Activated CD4-positive, alpha-beta memory T cell treated with anti-CD3 and anti-CD28 coated beads, Interleukin-2, amount 10 ng/mL, durations not matched to agents 7 days and 5 days (primary cell): Measurements from ENCODE around the gene AP5S1. TPM values are rescaled to one million over a fixed set of nuclear protein-coding genes. Genes with fewer than 3 reads are reported as not detected.
"Not testable (repeated sequence)": the region's sequence is repeated elsewhere in the genome, so short reads cannot be mapped to it uniquely, and the experiment has no call there.

ENCODE experiments used
- CTCF ChIA-PET: fragments of 350-600 bp; sonication (Branson Sonifier 250); formaldehyde crosslinking; loops from one replicate; lab custom pipeline; 2021; ENCODE audit warnings: antibody characterized with exemption, inconsistent platforms; lab: Charles Lee
- POLR2A ChIA-PET: fragments of 350-600 bp; sonication (Branson Sonifier 250); formaldehyde crosslinking; loops from one replicate; lab custom pipeline; 2021; ENCODE audit warnings: antibody characterized with exemption; lab: Charles Lee
- DNase-seq: peaks from one replicate; pipeline ENCODE4 v3.0.0-alpha.2; 2020
- H3K27ac Mint-ChIP-seq: one replicate; pipeline ENCODE4 v1.8.0; 2021; ENCODE audit warnings: mild to moderate bottlenecking, mixed read lengths
- H3K27me3 Mint-ChIP-seq: one replicate; pipeline ENCODE4 v1.8.0; 2021; ENCODE audit warnings: mixed read lengths
- H3K36me3 Mint-ChIP-seq: one replicate; pipeline ENCODE4 v1.8.0; 2021; ENCODE audit warnings: low read depth, mixed read lengths
- H3K4me1 Mint-ChIP-seq: one replicate; pipeline ENCODE4 v1.8.0; 2021; ENCODE audit warnings: mixed read lengths
- H3K4me3 Mint-ChIP-seq: one replicate; pipeline ENCODE4 v1.8.0; 2021; ENCODE audit warnings: mild to moderate bottlenecking, mixed read lengths
- H3K9me3 Mint-ChIP-seq: one replicate; pipeline ENCODE4 v1.8.0; 2021; ENCODE audit warnings: mixed read lengths
- total RNA-seq, 2 experiments: library from RNA; stranded (reverse); gene quantifications; one replicate each; pipeline ENCODE4 v1.2.3, GENCODE V29; 2021

The AP5S1 gene
- total RNA-seq, 2 experiments from 2014 or later, result 12.7 to 15.5 TPM

DNA sequence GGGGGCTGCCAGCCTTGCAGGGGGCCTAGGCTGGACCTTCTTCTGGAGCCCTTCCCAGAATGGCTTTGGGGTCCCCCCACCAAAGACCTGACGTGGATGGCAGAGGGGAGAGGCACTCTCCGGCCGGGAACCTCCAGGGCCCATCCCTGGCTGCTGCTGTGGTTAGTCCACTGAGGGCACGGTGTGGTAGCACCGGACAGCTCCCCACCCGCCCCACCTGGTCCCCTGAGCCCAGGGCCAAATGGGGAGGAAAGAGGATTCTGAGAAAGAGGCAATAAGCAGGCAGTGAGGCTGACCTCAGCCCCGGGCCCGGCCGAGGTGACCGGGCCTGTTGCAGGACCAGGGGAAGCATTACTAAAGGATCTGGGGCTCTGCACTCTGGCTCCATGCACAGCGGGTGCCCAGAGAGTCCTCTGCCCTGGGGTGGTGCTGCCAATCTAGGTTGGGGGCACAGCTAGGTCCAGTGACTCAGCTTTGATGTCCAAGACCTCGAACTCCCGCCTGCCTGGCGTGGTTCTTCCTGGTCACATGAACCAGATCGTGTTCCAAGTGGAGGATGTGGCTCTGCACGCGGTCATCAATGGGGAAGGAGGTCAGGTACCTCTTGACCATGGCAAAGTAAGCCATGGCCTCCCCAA is 36.0 kb upstream of the AP5S1 start:
- H3K36me3 Mint-ChIP-seq, result peaks cover 11% of the 10 kb centered on the region
- ChIA-PET POLR2A (interaction anchor here (0.8 to 8.8 kb wide), 6 partner anchors 9 to 96 kb away, joined by 3 to 90 read pairs (median 30); partner anchors contain the start of genes ADISSP and AP5S1), CTCF (interaction anchor here (9.4 kb wide), 1 partner anchor 36 kb away, joined by 98 read pairs; the partner anchor contains the start of gene AP5S1)
- peak overlapping the region; percentile 53 for H3K4me3 Mint-ChIP-seq
- H3K27me3 Mint-ChIP-seq, result peaks cover 14% of the 10 kb centered on the region
- DNase-seq, result no peak
- H3K9me3 Mint-ChIP-seq, result no peaks in the 10 kb centered on the region
- peak overlapping the region; percentile 49 for H3K27ac Mint-ChIP-seq
- peaks cover 62% of the 10 kb centered on the region for H3K4me1 Mint-ChIP-seq

DNA sequence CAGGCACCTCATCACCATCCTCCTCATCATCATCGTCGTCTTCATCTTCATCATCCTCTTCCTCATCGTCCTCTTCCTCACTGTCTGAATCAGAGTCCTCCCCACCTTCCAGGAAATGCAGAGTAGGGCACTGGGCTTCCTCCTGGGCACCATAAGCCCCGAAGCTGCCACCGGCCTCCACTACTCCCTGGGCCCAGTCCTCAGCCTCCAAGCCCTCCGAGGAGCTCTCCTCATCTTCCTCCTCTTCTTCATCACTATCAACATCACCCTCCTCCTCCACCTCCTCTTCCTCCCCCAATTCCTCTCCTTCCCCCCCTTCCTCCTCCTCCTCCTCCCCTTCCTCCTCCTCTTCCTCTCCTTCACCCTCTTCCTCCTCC is 35.5 kb upstream of the AP5S1 start:
- H3K27me3 Mint-ChIP-seq, result peaks cover 9% of the 10 kb centered on the region
- peaks cover 11% of the 10 kb centered on the region for H3K36me3 Mint-ChIP-seq
- H3K4me1 Mint-ChIP-seq, result peaks cover 58% of the 10 kb centered on the region
- peak overlapping the region; percentile 53 for H3K4me3 Mint-ChIP-seq
- peak overlapping the region; percentile 49 for H3K27ac Mint-ChIP-seq
- CTCF ChIA-PET, result interaction anchor here (9.4 kb wide), 1 partner anchor 36 kb away, joined by 98 read pairs; the partner anchor contains the start of gene AP5S1
- H3K9me3 Mint-ChIP-seq, result no peaks in the 10 kb centered on the region
- no peak for DNase-seq
- POLR2A ChIA-PET, result interaction anchor here (1.0 to 8.8 kb wide), 6 partner anchors 11 to 95 kb away, joined by 3 to 90 read pairs (median 38); partner anchors contain the start of genes ADISSP, AP5S1 and CDC25B

DNA sequence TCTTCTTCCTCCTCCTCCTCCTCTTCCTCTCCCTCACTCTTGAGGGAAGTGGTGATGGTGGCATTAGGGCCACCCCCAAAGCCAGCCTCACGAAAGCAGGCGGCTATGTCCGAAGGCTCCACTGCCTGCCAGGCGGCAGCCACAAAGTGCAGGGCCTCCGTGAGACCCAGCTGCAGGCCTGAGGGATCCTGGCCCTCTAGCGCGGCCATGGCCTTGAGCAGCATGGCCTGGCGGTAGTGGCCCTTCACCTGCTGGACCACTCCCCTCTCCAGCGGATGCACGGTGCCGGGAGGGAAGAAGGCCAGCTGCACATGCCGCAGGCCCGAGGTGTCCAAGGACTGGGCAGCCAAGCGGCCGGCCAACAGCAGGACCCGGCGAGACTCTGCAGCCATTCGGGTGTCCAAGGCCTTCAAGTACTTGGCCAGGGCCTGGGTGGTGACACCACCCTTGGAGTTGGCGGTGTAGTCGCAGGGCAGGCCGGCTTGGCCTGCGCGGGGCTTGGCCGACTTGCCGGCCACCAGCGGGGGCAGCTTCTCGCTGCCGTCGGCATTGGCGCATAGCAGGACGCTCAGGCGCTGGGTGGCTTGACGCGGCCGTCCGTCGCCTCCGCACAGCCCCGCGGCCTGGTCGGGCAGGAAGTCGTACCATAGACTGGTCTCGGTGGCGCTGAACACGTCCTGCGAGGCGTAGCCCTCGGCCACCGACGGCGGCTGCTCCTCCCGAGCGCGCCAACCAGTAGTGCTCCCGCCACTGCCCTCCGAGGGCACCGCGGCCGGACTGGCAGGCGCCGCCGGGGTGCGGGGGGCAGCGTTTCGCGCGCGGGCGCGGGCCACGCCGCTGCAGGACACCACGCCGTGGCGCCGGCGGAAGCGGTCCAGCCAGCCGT is 34.9 kb upstream of the AP5S1 start:
- CTCF ChIA-PET, result interaction anchor here (1.1 to 9.4 kb wide), 7 partner anchors 17 to 300 kb away, joined by 3 to 98 read pairs (median 14); partner anchors contain the start of genes ADISSP and AP5S1
- Mint-ChIP-seq H3K36me3 (peaks cover 11% of the 10 kb centered on the region), H3K4me3 (peak overlapping the region; percentile 53), H3K4me1 (peaks cover 57% of the 10 kb centered on the region), H3K9me3 (no peaks in the 10 kb centered on the region), H3K27ac (no peak overlapping the region), H3K27me3 (peaks cover 6% of the 10 kb centered on the region)
- POLR2A ChIA-PET, result interaction anchor here (1.0 to 8.8 kb wide), 10 partner anchors 10 to 120 kb away, joined by 3 to 90 read pairs (median 10); partner anchors contain the start of genes ADISSP, AP5S1 and CDC25B
- DNase-seq, result no peak

- peak; percentile 56 for DNase-seq
Measured at GRCh38 chr20:3786126-3786484, 34.2 kb upstream of the AP5S1 start.

DNA sequence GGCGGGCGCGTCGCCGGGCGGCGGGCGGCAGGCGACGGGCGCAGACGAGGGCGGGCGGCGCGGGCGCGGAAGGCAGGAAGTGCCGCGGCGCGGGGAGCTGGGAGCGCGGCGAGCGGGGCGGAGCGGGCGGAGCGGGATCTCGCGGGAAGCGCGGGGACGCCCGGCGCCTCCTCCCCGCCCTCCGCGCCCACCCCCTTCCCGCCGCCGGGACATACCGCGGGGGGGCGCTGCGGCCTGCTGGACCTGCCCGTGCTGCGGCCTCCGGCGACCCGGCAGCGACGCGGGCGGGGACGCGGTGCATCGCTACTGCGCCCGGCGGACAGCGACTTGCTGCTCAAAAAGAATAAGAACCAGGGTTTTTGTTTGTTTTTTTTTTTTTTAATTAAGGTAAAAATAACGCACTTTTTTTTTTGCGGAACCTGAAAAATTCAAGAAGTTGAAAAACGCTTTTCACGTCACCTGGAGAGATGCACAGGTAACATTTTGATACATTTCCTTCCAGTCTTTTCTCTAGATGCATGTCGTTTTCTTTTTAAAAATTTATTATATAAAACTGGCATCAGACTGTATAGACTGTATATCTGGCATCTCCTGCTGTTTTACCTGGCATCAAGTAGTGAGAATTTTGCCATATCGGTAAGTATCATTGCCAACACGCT is 33.6 kb upstream of the AP5S1 start, which contains the start of gene CENPB:
Gene CENPB, minus strand, starts transcription at position 76 of the 659 bp plus-strand sequence. CDS start 257 bp downstream, outside the sequence.
- DNase-seq, result peak; percentile 92
- H3K9me3 Mint-ChIP-seq, result no peaks in the 10 kb centered on the region
- POLR2A ChIA-PET, result interaction anchor here (0.6 to 8.8 kb wide), 16 partner anchors 8 to 121 kb away, joined by 3 to 90 read pairs (median 4); partner anchors contain the start of genes ADISSP, AP5S1 and CDC25B
- peaks cover 45% of the 10 kb centered on the region for H3K4me1 Mint-ChIP-seq
- H3K36me3 Mint-ChIP-seq, result peaks cover 11% of the 10 kb centered on the region
- no peaks in the 10 kb centered on the region for H3K27me3 Mint-ChIP-seq
- CTCF ChIA-PET, result interaction anchor here (0.6 to 9.4 kb wide), 19 partner anchors 8 to 305 kb away, joined by 3 to 98 read pairs (median 5); partner anchors contain the start of genes ADISSP and AP5S1
- peak within 1 kb of the TSS; percentile 81 for H3K4me3 Mint-ChIP-seq
- H3K27ac Mint-ChIP-seq, result peak within 1 kb of the TSS; percentile 77

More at GRCh38 chr20:3786126-3786484, 34.2 kb upstream of the AP5S1 start:
- peaks cover 52% of the 10 kb centered on the region for H3K4me1 Mint-ChIP-seq
- peak overlapping the region; percentile 77 for H3K27ac Mint-ChIP-seq
- peak overlapping the region; percentile 81 for H3K4me3 Mint-ChIP-seq
- H3K36me3 Mint-ChIP-seq, result peaks cover 11% of the 10 kb centered on the region
- H3K27me3 Mint-ChIP-seq, result peaks cover 1% of the 10 kb centered on the region
- no peaks in the 10 kb centered on the region for H3K9me3 Mint-ChIP-seq
- CTCF ChIA-PET, result interaction anchor here (0.6 to 9.4 kb wide), 12 partner anchors 17 to 306 kb away, joined by 3 to 98 read pairs (median 6); partner anchors contain the start of genes ADISSP and AP5S1
- POLR2A ChIA-PET, result interaction anchor here (1.0 to 8.8 kb wide), 11 partner anchors 10 to 121 kb away, joined by 3 to 90 read pairs (median 9); partner anchors contain the start of genes ADISSP, AP5S1 and CDC25B

GRCh38 chr20:3787324-3788014 is 32.9 kb upstream of the AP5S1 start:
- DNase-seq, result no peak
- ChIA-PET POLR2A (interaction anchor here (0.8 to 8.8 kb wide), 13 partner anchors 8 to 91 kb away, joined by 3 to 90 read pairs (median 6); partner anchors contain the start of genes ADISSP, AP5S1 and CDC25B), CTCF (interaction anchor here (0.6 to 9.4 kb wide), 17 partner anchors 9 to 304 kb away, joined by 3 to 98 read pairs (median 5); partner anchors contain the start of genes ADISSP and AP5S1)
- H3K27me3 Mint-ChIP-seq, result no peaks in the 10 kb centered on the region
- peak overlapping the region; percentile 67 for H3K4me3 Mint-ChIP-seq
- H3K27ac Mint-ChIP-seq, result no peak overlapping the region
- H3K9me3 Mint-ChIP-seq, result no peaks in the 10 kb centered on the region
- H3K36me3 Mint-ChIP-seq, result peaks cover 11% of the 10 kb centered on the region
- H3K4me1 Mint-ChIP-seq, result peaks cover 44% of the 10 kb centered on the region

- POLR2A ChIA-PET, result interaction anchor here (1.1 to 8.8 kb wide), 4 partner anchors 16 to 32 kb away, joined by 3 to 90 read pairs (median 31); partner anchors contain the start of gene AP5S1
- H3K27ac Mint-ChIP-seq, result no peak overlapping the region
- no peak for DNase-seq
- peaks cover 7% of the 10 kb centered on the region for H3K36me3 Mint-ChIP-seq
- CTCF ChIA-PET, result interaction anchor here (1.2 to 9.4 kb wide), 4 partner anchors 21 to 297 kb away, joined by 5 to 98 read pairs (median 30); partner anchors contain the start of genes ADISSP and AP5S1
- no peaks in the 10 kb centered on the region for H3K9me3 Mint-ChIP-seq
- no peak overlapping the region for H3K4me3 Mint-ChIP-seq
- peaks cover 36% of the 10 kb centered on the region for H3K4me1 Mint-ChIP-seq
- H3K27me3 Mint-ChIP-seq, result no peaks in the 10 kb centered on the region
Measured at GRCh38 chr20:3788685-3789155, 31.6 kb upstream of the AP5S1 start.

DNA sequence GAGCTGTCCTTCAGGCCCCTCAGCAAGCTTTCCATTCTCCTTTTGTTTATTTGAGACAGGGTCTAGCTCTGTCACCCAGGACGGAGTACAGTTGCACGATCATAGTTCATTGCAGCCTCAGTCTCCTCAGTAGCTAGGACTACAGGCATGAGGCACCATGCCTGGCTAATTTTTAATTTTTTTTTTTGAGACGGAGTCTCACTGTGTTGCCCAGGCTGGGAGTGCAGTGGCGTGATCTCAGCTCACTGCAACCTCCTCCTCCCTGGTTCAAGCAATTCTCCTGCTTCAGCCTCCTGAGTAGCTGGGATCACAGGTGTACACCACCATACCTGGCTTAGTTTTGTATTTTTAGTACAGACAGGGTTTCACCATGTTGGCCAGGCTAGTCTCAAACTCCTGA is 31.1 kb upstream of the AP5S1 start:
- H3K4me3 Mint-ChIP-seq, H3K27me3 Mint-ChIP-seq, H3K36me3 Mint-ChIP-seq, DNase-seq, H3K9me3 Mint-ChIP-seq, H3K27ac Mint-ChIP-seq: not testable (repeated sequence)
- H3K4me1 Mint-ChIP-seq, result peaks cover 35% of the 10 kb centered on the region
- ChIA-PET POLR2A (interaction anchor here (1.1 to 8.8 kb wide), 3 partner anchors 22 to 31 kb away, joined by 3 to 90 read pairs (median 57); partner anchors contain the start of gene AP5S1), CTCF (interaction anchor here (3.9 to 9.4 kb wide), 3 partner anchors 31 to 296 kb away, joined by 14 to 98 read pairs (median 46); partner anchors contain the start of gene AP5S1)

- peak overlapping the region; percentile 35 for H3K4me3 Mint-ChIP-seq
- H3K36me3 Mint-ChIP-seq, result peaks cover 38% of the 10 kb centered on the region
- CTCF ChIA-PET, result interaction anchor here (2.6 kb wide), 1 partner anchor 19 kb away, joined by 16 read pairs; no protein-coding TSS in a partner anchor
- H3K27ac Mint-ChIP-seq, result peak overlapping the region; percentile 26
- DNase-seq, H3K9me3 Mint-ChIP-seq, H3K27me3 Mint-ChIP-seq: not testable (repeated sequence)
- POLR2A ChIA-PET, result interaction anchor here (1.0 to 1.2 kb wide), 2 partner anchors 7 to 73 kb away, joined by 3 read pairs; partner anchors contain the start of gene CENPB
- peaks cover 27% of the 10 kb centered on the region for H3K4me1 Mint-ChIP-seq
Measured at GRCh38 chr20:3794168-3794567, 26.2 kb upstream of the AP5S1 start.

GRCh38 chr20:3794701-3795420 is 25.5 kb upstream of the AP5S1 start:
- Mint-ChIP-seq H3K27ac (peak overlapping the region; percentile 96), H3K9me3 (no peaks in the 10 kb centered on the region), H3K27me3 (no peaks in the 10 kb centered on the region), H3K4me1 (peaks cover 33% of the 10 kb centered on the region), H3K36me3 (peaks cover 45% of the 10 kb centered on the region), H3K4me3 (peak overlapping the region; percentile 91)
- ChIA-PET CTCF (interaction anchor here (1.6 to 3.0 kb wide), 3 partner anchors 19 to 59 kb away, joined by 4 to 33 read pairs (median 16); partner anchors contain the start of gene AP5S1), POLR2A (interaction anchor here (1.0 to 1.3 kb wide), 4 partner anchors 8 to 198 kb away, joined by 3 read pairs; partner anchors contain the start of genes CENPB and SPEF1)
- DNase-seq, result no peak
